Astrocyte (in vitro differentiated cells and primary cell): Measurements from ENCODE around the gene NRP1.

Experiments used
- EZH2 ChIP-seq: IDR thresholded peaks from 2 replicates; pipeline ENCODE4 v1.6.1; 2012; ENCODE audit warnings: mild to moderate bottlenecking, low read length, inconsistent platforms; ENCODE audit not compliant: insufficient read depth
- TF ChIP-seq, protein P1 (sequence below): IDR thresholded peaks from 2 replicates; pipeline ENCODE4 v1.5.1; 2011; ENCODE audit warnings: low read depth, mild to moderate bottlenecking, inconsistent platforms, low read length, moderate library complexity; ENCODE audit not compliant: insufficient read depth

DNA sequence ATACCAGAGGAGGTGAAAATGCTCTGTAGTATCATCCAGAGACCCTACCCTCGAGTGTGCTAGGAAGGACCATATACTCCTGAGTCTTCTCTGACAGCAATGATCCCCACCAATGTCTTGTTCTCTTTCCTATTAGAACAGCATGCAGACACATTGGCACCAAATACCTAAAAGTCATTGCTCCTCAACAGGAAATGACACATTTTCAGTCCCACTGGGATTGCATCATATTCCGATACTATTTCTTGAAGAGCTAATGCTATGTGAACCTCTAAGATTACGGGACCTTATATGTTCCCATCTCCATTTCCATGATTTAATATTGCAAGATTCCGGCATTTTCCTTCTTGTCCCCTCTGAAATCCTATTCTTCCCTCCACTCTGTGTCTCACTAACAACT is 177.4 kb downstream of the NRP1 start:
- TF ChIP-seq, protein P1, sequence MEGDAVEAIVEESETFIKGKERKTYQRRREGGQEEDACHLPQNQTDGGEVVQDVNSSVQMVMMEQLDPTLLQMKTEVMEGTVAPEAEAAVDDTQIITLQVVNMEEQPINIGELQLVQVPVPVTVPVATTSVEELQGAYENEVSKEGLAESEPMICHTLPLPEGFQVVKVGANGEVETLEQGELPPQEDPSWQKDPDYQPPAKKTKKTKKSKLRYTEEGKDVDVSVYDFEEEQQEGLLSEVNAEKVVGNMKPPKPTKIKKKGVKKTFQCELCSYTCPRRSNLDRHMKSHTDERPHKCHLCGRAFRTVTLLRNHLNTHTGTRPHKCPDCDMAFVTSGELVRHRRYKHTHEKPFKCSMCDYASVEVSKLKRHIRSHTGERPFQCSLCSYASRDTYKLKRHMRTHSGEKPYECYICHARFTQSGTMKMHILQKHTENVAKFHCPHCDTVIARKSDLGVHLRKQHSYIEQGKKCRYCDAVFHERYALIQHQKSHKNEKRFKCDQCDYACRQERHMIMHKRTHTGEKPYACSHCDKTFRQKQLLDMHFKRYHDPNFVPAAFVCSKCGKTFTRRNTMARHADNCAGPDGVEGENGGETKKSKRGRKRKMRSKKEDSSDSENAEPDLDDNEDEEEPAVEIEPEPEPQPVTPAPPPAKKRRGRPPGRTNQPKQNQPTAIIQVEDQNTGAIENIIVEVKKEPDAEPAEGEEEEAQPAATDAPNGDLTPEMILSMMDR, result no peak
- TF ChIP-seq EZH2, result no peak
